ENCODE results near the gene RNF14. TPM values are rescaled to one million over a fixed set of nuclear protein-coding genes. Genes with fewer than 3 reads are reported as not detected.
A peak's percentile ranks its signal among the peaks of the same experiment; 100 is the strongest.

The RNF14 gene
- total and polyA plus RNA-seq, 2 of the 8 experiments (the other 6 are each of a cell fraction or from before 2014, with no cell fraction given): 4.7 to 20.2 TPM

GRCh38 chr5:142025637-142026036, 56.7 kb downstream of the RNF14 start:
- POLR2A ChIA-PET (ENCODE audit: partially characterized antibody): interaction anchor here (1.1 kb wide), 1 partner anchor 13 kb away, joined by 4 read pairs; the partner anchor contains the start of gene GNPDA1
- H3K36me3 ChIP-seq (ENCODE audit: control insufficient read depth in 2 of 4, insufficient read depth in 4 of 4, low read length in 3 of 4): no peaks in the 10 kb centered on the region
- H2BK120ac ChIP-seq (replicated peaks; ENCODE audit: low read depth, low read length): no peak overlapping the region
- H3K79me1 ChIP-seq (ENCODE audit: low read depth, low read length): no peaks in the 10 kb centered on the region
- H2BK15ac ChIP-seq (ENCODE audit: low read length): no peak overlapping the region
- no peak overlapping the region for H4K5ac ChIP-seq (ENCODE audit: insufficient read length, low read depth, low read length)
- H4K20me1 ChIP-seq (replicated peaks in 1 of 2; ENCODE audit: control insufficient read depth in 1 of 2, insufficient read depth in 2 of 2, low read length in 2 of 2): no peaks in the 10 kb centered on the region
- H4K8ac ChIP-seq (ENCODE audit: extremely low read depth, insufficient read depth, low read length): no peak overlapping the region
- no peak overlapping the region for H3K18ac ChIP-seq (ENCODE audit: extremely low read depth, low read length)
- H3K56ac ChIP-seq (replicated peaks; ENCODE audit: insufficient read length, low read depth, low read length): no peak overlapping the region
- peak overlapping the region in 1 of 4 experiments; percentile 65; a peak in 3 of 8 replicates for H3K4me3 ChIP-seq (ENCODE audit: extremely low read depth in 1 of 4, insufficient read depth in 2 of 4, low read depth in 3 of 4, low read length in 4 of 4)
- H3K79me2 ChIP-seq (ENCODE audit: control insufficient read depth in 1 of 2, insufficient read depth in 2 of 2, low read length in 2 of 2): no peaks in the 10 kb centered on the region
- CTCF ChIA-PET (ENCODE audit: partially characterized antibody): interaction anchor here (1.2 to 2.5 kb wide), 3 partner anchors 9 to 24 kb away, joined by 3 to 14 read pairs (median 5); no protein-coding TSS in a partner anchor
- DNase-seq (ENCODE audit: low read depth in 1 of 2, low spot score in 2 of 2) (peak in 1 of 2 experiments; percentile 33), FAIRE-seq (no peak)
- H3K23ac ChIP-seq (ENCODE audit: insufficient read length): no peak overlapping the region
- no peak overlapping the region for H3K4ac ChIP-seq (replicated peaks; ENCODE audit: insufficient read length, low read depth, low read length)
- H2BK12ac ChIP-seq (ENCODE audit: low read depth, low read length): no peak overlapping the region
- H3K4me1 ChIP-seq (replicated peaks in 1 of 4; ENCODE audit: control insufficient read depth in 3 of 4, insufficient read depth in 4 of 4, low read length in 3 of 4): no peaks in the 10 kb centered on the region
- peak overlapping the region; percentile 73 to 82 for H3K4me2 ChIP-seq (ENCODE audit: insufficient read depth in 1 of 2, low read depth in 2 of 2, low read length in 2 of 2)
- no peaks in the 10 kb centered on the region for H3K9me3 ChIP-seq (ENCODE audit: insufficient read depth in 2 of 2, low read depth in 1 of 2, low read length in 1 of 2)
- no peak overlapping the region for H2AK5ac ChIP-seq (ENCODE audit: low read depth, low read length)
- no peaks in the 10 kb centered on the region for H3K27me3 ChIP-seq (replicated peaks in 1 of 4; ENCODE audit: control insufficient read depth in 3 of 4, extremely low read depth in 1 of 4, insufficient read depth in 3 of 4, low read length in 3 of 4)
- H2AFZ ChIP-seq (ENCODE audit: low read length): no peak overlapping the region
- no peak overlapping the region for H2BK20ac ChIP-seq (ENCODE audit: low read length)
- H2BK5ac ChIP-seq (ENCODE audit: low read depth, low read length): no peak overlapping the region
- no peak overlapping the region for H3K14ac ChIP-seq (ENCODE audit: insufficient read length)
- WGBS, 2 experiments (ENCODE audit: extremely low coverage in 1 of 2, insufficient coverage in 1 of 2, insufficient read length in 1 of 2, insufficient replicate concordance in 2 of 2, low coverage in 1 of 2, low lambda C conversion rate in 2 of 2, missing lambda C conversion rate in 1 of 2): 87% methylated on average over 7 of the region's 8 CpGs; no CpG with 5 or more reads in 1 of the 2 experiments
- H3K23me2 ChIP-seq (ENCODE audit: low read depth, low read length): peaks cover 4% of the 10 kb centered on the region; the same call in 1 of the 2 replicates
- H3K27ac ChIP-seq (ENCODE audit: low read depth, low read length): no peak overlapping the region
- H4K91ac ChIP-seq (replicated peaks; ENCODE audit: insufficient read length, low read length): no peak overlapping the region
- H3K9ac ChIP-seq (replicated peaks in 1 of 4; ENCODE audit: extremely low read depth in 1 of 4, low read depth in 3 of 4, low read length in 3 of 4): no peak overlapping the region
- TF ChIP-seq USF2 (IDR thresholded peaks at IDR 0.05; ENCODE audit: low read length): no peak
- TF ChIP-seq CTBP2 (IDR thresholded peaks at IDR 0.05; ENCODE audit: borderline replicate concordance, insufficient read depth, insufficient read length, low read length): no peak
- TF ChIP-seq JUND (IDR thresholded peaks at IDR 0.05; ENCODE audit: low read length): no peak
- no peak for TF ChIP-seq TAF1 (IDR thresholded peaks at IDR 0.05; ENCODE audit: low read depth, low read length)
- TF ChIP-seq CREB1 (IDR thresholded peaks at IDR 0.05): no peak
- TF ChIP-seq CHD1 (IDR thresholded peaks at IDR 0.05; ENCODE audit: low read depth, low read length): no peak
- no peak for TF ChIP-seq TAF7 (optimal IDR thresholded peaks at IDR 0.05; ENCODE audit: borderline replicate concordance, low read depth, low read length)
- no peak for TF ChIP-seq MAX (IDR thresholded peaks at IDR 0.05)
- no peak for TF ChIP-seq ASH2L (IDR thresholded peaks at IDR 0.05; ENCODE audit: low read length)
- TF ChIP-seq NANOG (IDR thresholded peaks at IDR 0.05; ENCODE audit: insufficient read depth, low read depth, low read length, poor library complexity, severe bottlenecking): no peak
- TF ChIP-seq RNF2 (IDR thresholded peaks at IDR 0.05; ENCODE audit: borderline replicate concordance, low read depth, low read length, missing control alignments, poor library complexity, severe bottlenecking): no peak
- TF ChIP-seq ATF3 (IDR thresholded peaks at IDR 0.05; ENCODE audit: insufficient read depth, low read depth, low read length): no peak

Data from H1 (cell line).